HepG2 (cell line): ENCODE results near the gene ZSCAN26. TPM values are rescaled to one million over a fixed set of nuclear protein-coding genes. Genes with fewer than 3 reads are reported as not detected.

ENCODE experiments used
- AKNA ChIP-seq: sonication (generic); formaldehyde crosslinking; IDR thresholded peaks from 2 replicates; pipeline ENCODE4 v1.4.0; 2020; ENCODE audit warnings: missing genetic modification reagents, borderline replicate concordance
- ARNT ChIP-seq: fragments of 450-650 bp; IDR thresholded peaks from 2 replicates; pipeline ENCODE4 v1.6.1; 2017
- FIP1L1 ChIP-seq: fragments of 200-400 bp; formaldehyde crosslinking; IDR thresholded peaks from 2 replicates; pipeline ENCODE4 v1.6.1; 2018; ENCODE audit warnings: low read depth, mild to moderate bottlenecking, low read length, moderate library complexity, borderline replicate concordance; ENCODE audit not compliant: insufficient read depth
- GLI4 ChIP-seq: sonication (generic); formaldehyde crosslinking; IDR thresholded peaks from 2 replicates; pipeline ENCODE4 v1.5.1; 2020; ENCODE audit warnings: missing genetic modification reagents, mild to moderate bottlenecking, moderate library complexity, borderline replicate concordance
- GTF2F1 ChIP-seq: fragments of 150-350 bp; IDR thresholded peaks from 2 replicates; pipeline ENCODE4 v1.6.1; 2014; ENCODE audit warnings: low read length
- HDAC2 ChIP-seq: sonication (generic); formaldehyde crosslinking; IDR thresholded peaks from 2 replicates; pipeline ENCODE4 v1.4.0; 2020; ENCODE audit warnings: missing genetic modification reagents
- HMG20A ChIP-seq: IDR thresholded peaks from 2 replicates; pipeline ENCODE4 v1.6.1; 2016; ENCODE audit warnings: borderline replicate concordance
- KAT7 ChIP-seq: IDR thresholded peaks from 2 replicates; pipeline ENCODE4 v1.6.1; 2018; ENCODE audit warnings: borderline replicate concordance, missing compliant biosample characterization
- NFKBIZ ChIP-seq: IDR thresholded peaks from 2 replicates; pipeline ENCODE4 v1.6.1; 2018; ENCODE audit warnings: missing genetic modification reagents, missing compliant biosample characterization
- PRPF4 ChIP-seq: fragments of 200-400 bp; formaldehyde crosslinking; IDR thresholded peaks from 2 replicates; pipeline ENCODE4 v1.6.1; 2016; ENCODE audit warnings: low read length, low read depth; ENCODE audit not compliant: poor library complexity, severe bottlenecking
- RARA ChIP-seq: IDR thresholded peaks from 2 replicates; pipeline ENCODE4 v1.6.1; 2016; ENCODE audit warnings: missing genetic modification reagents, missing compliant biosample characterization
- RXRA ChIP-seq: sonication (generic); formaldehyde crosslinking; IDR thresholded peaks from 2 replicates; pipeline ENCODE4 v1.5.1; 2020; ENCODE audit warnings: missing genetic modification reagents
- SP2 ChIP-seq: sonication (generic); formaldehyde crosslinking; IDR thresholded peaks from 2 replicates; pipeline ENCODE4 v1.5.1; 2020; ENCODE audit warnings: mild to moderate bottlenecking, missing genetic modification reagents
- ZFP36 ChIP-seq: fragments of 150-350 bp; IDR thresholded peaks from 2 replicates; pipeline ENCODE4 v1.6.1; 2018; ENCODE audit warnings: borderline replicate concordance, low read length, low read depth; ENCODE audit not compliant: partially characterized antibody
- ZFP36L1 ChIP-seq: sonication (generic); formaldehyde crosslinking; IDR thresholded peaks from 2 replicates; pipeline ENCODE4 v1.8.0; 2022; ENCODE audit warnings: mild to moderate bottlenecking, missing genetic modification reagents, moderate library complexity
- ZNF10 ChIP-seq: sonication (generic); formaldehyde crosslinking; IDR thresholded peaks from 2 replicates; pipeline ENCODE4 v1.4.0; 2020; ENCODE audit warnings: mild to moderate bottlenecking, low read depth, missing genetic modification reagents, borderline replicate concordance
- ZNF292 ChIP-seq: sonication (generic); formaldehyde crosslinking; IDR thresholded peaks from 2 replicates; pipeline ENCODE4 v1.8.1; 2022; ENCODE audit warnings: mild to moderate bottlenecking, low read depth, missing genetic modification reagents, borderline replicate concordance
- ZNF343 ChIP-seq: sonication (generic); formaldehyde crosslinking; IDR thresholded peaks from 2 replicates; pipeline ENCODE4 v1.4.0; 2020; ENCODE audit warnings: mild to moderate bottlenecking, missing genetic modification reagents
- ZNF446 ChIP-seq: sonication (generic); formaldehyde crosslinking; IDR thresholded peaks from 2 replicates; pipeline ENCODE4 v1.5.0; 2020; ENCODE audit warnings: mild to moderate bottlenecking, missing genetic modification reagents
- ZNF775 ChIP-seq: sonication (generic); formaldehyde crosslinking; IDR thresholded peaks from 2 replicates; pipeline ENCODE4 v1.4.0; 2020; ENCODE audit warnings: missing genetic modification reagents, mild to moderate bottlenecking, moderate library complexity, borderline replicate concordance
- ZSCAN31 ChIP-seq: sonication (generic); formaldehyde crosslinking; IDR thresholded peaks from 2 replicates; pipeline ENCODE4 v1.5.0; 2020; ENCODE audit warnings: low read depth, mild to moderate bottlenecking, missing genetic modification reagents
- polyA plus RNA-seq, 8 experiments: library from polyadenylated mRNA; depleted of rRNA in 3 of 8; stranded (reverse) in 7 of 8; unstranded in 1 of 8; fragments of >200 nt; fragmentation: Illumina TruSeq in 4 of 8; extraction: Trizol in 4 of 8; gene quantifications; 2 replicates each; pipeline versions ENCODE4 v1.2.1 to v1.2.3, GENCODE V29; 2011 to 2016; ENCODE audit warnings: low read depth in 4 of 8, missing spikeins in 1 of 8, mixed read lengths in 1 of 8; ENCODE audit not compliant: insufficient read depth in 1 of 8
- total RNA-seq, 5 experiments: library from RNA; depleted of rRNA; stranded (reverse); fragments of >200 nt; fragmentation: Illumina TruSeq; extraction: Trizol; gene quantifications; 2 replicates each; pipeline ENCODE4 v1.2.3, GENCODE V29; 2016; ENCODE audit warnings: low read depth in 1 of 5
- TF ChIP-seq, protein P1 (sequence below): IDR thresholded peaks from 2 replicates; pipeline ENCODE4 v1.4.0; 2020; ENCODE audit warnings: mild to moderate bottlenecking, missing genetic modification reagents

Gene ZSCAN26
- total and polyA plus RNA-seq, 2 of the 13 experiments (the other 11 are each of a cell fraction or from before 2014, with no cell fraction given), result 12.0 to 15.6 TPM

DNA sequence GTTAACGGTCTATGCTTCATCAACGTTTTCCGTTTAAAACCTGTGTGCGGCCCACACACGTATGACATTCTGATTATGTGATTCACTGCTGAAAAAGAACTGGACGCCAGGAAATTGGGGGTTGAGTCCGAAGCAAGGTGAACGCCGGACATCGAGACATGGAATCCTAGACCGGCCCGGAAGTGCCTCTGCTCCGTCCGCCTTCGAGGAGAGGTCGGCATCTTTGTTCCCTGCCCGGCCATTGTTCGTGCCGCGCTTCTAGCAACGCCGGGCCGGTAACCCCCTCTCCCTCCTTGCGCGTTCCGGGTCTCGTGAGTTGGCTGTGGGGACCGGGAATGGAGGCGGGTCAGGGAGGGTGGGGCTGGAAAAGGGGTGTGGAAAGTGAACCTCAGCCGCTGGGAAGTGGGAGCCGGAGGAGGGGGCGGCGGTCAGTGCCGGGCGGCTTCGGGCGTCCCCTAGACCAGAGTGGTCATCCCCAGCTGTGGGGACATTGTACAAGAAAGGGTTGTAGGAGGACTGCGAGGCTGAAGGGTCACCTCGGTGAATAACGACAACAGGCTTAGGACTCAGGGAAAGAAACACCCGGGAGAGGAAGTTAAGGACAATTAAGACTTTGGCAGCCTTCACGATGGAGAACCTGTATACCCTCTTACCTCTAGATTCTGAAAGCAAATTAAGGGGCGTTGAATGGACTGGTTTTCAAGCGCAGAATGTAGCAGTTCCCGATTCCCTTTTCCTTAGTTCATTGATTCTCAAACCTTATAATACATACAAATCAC, 41.7 kb upstream of the ZSCAN26 start, which contains the start of gene ZSCAN9 (continued):
- TF ChIP-seq, protein P1, sequence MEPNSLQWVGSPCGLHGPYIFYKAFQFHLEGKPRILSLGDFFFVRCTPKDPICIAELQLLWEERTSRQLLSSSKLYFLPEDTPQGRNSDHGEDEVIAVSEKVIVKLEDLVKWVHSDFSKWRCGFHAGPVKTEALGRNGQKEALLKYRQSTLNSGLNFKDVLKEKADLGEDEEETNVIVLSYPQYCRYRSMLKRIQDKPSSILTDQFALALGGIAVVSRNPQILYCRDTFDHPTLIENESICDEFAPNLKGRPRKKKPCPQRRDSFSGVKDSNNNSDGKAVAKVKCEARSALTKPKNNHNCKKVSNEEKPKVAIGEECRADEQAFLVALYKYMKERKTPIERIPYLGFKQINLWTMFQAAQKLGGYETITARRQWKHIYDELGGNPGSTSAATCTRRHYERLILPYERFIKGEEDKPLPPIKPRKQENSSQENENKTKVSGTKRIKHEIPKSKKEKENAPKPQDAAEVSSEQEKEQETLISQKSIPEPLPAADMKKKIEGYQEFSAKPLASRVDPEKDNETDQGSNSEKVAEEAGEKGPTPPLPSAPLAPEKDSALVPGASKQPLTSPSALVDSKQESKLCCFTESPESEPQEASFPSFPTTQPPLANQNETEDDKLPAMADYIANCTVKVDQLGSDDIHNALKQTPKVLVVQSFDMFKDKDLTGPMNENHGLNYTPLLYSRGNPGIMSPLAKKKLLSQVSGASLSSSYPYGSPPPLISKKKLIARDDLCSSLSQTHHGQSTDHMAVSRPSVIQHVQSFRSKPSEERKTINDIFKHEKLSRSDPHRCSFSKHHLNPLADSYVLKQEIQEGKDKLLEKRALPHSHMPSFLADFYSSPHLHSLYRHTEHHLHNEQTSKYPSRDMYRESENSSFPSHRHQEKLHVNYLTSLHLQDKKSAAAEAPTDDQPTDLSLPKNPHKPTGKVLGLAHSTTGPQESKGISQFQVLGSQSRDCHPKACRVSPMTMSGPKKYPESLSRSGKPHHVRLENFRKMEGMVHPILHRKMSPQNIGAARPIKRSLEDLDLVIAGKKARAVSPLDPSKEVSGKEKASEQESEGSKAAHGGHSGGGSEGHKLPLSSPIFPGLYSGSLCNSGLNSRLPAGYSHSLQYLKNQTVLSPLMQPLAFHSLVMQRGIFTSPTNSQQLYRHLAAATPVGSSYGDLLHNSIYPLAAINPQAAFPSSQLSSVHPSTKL, result peak; percentile 86
- TF ChIP-seq ZNF10 (CRISPR knock-in tag) (no peak), SP2 (peak; percentile 44), FIP1L1 (no peak), KAT7 (CRISPR knock-in tag) (peak; percentile 98), RARA (peak; percentile 63), ARNT (no peak), ZNF343 (CRISPR knock-in tag) (peak; percentile 93), HDAC2 (CRISPR knock-in tag) (peak; percentile 79), ZFP36 (no peak), HMG20A (CRISPR knock-in tag) (peak; percentile 50; the same call in 1 of the 2 replicates), NFKBIZ (peak; percentile 92), ZFP36L1 (no peak), PRPF4 (no peak), ZNF292 (CRISPR knock-in tag) (peak; percentile 61; the same call in 1 of the 2 replicates), GTF2F1 (peak; percentile 81; the same call in 1 of the 2 replicates), GLI4 (no peak), ZNF446 (CRISPR knock-in tag) (no peak), ZNF775 (0 out of 2 replicates have a peak, but pooled peaks have one; percentile 65), RXRA (peak; percentile 85), AKNA (CRISPR knock-in tag) (no peak), ZSCAN31 (CRISPR knock-in tag) (peak; percentile 65; the same call in 1 of the 2 replicates)
